Fibroblast of lung (primary cell): Measurements from ENCODE around the gene RASSF4. TPM values are rescaled to one million over a fixed set of nuclear protein-coding genes. Genes with fewer than 3 reads are reported as not detected.
A peak's percentile ranks its signal among the peaks of the same experiment; 100 is the strongest.

Experiments used
- DNase-seq, 2 donors: peaks; one replicate each; pipeline versions ENCODE4 v3.0.0 to v3.0.0-alpha.2; 2010; ENCODE audit warnings: low read depth in 2 of 2
- H2AFZ ChIP-seq: 2 replicates; pipeline ENCODE4 v1.5.1; 2012; ENCODE audit warnings: low read length, control low read depth, inconsistent platforms
- H3K27ac ChIP-seq: 2 replicates; pipeline ENCODE4 v1.5.1; 2011; ENCODE audit warnings: low read length, control low read depth; ENCODE audit not compliant: insufficient read depth
- H3K27me3 ChIP-seq: 2 replicates; pipeline ENCODE4 v1.5.1; 2011; ENCODE audit warnings: mild to moderate bottlenecking, low read length; ENCODE audit not compliant: control insufficient read depth, insufficient read depth
- H3K36me3 ChIP-seq: 2 replicates; pipeline ENCODE4 v1.5.1; 2011; ENCODE audit warnings: low read length; ENCODE audit not compliant: control insufficient read depth, insufficient read depth
- H3K4me1 ChIP-seq: 2 replicates; pipeline ENCODE4 v1.5.1; 2011; ENCODE audit warnings: low read length; ENCODE audit not compliant: control insufficient read depth, insufficient read depth; ENCODE audit errors: extremely low read depth
- H3K4me2 ChIP-seq: 2 replicates; pipeline ENCODE4 v1.5.1; 2011; ENCODE audit warnings: low read length, control low read depth; ENCODE audit not compliant: insufficient read depth; ENCODE audit errors: extremely low read depth
- H3K4me3 ChIP-seq, 4 experiments: fragments of 200-600 bp in 1 of 4; sonication (generic) in 1 of 4; replicated peaks in 1 of 4; 2 replicates each; pipeline ENCODE4 v1.5.1; 2011 to 2016; ENCODE audit warnings: low read length in 4 of 4, low read depth in 3 of 4, mild to moderate bottlenecking in 3 of 4, control low read depth in 2 of 4, inconsistent platforms in 1 of 4, mixed read lengths in 1 of 4; ENCODE audit not compliant: insufficient read depth in 1 of 4; ENCODE audit errors: control extremely low read depth in 1 of 4
- H3K79me2 ChIP-seq: 2 replicates; pipeline ENCODE4 v1.5.1; 2012; ENCODE audit warnings: mild to moderate bottlenecking, low read length, inconsistent platforms; ENCODE audit not compliant: control insufficient read depth, insufficient read depth
- H3K9ac ChIP-seq: 2 replicates; pipeline ENCODE4 v1.5.1; 2011; ENCODE audit warnings: mild to moderate bottlenecking, low read length, control low read depth; ENCODE audit not compliant: insufficient read depth
- H3K9me3 ChIP-seq: 2 replicates; pipeline ENCODE4 v1.5.1; 2012; ENCODE audit warnings: low read depth, low read length; ENCODE audit not compliant: control insufficient read depth, insufficient read depth
- H4K20me1 ChIP-seq: 2 replicates; pipeline ENCODE4 v1.5.1; 2011; ENCODE audit warnings: low read length; ENCODE audit not compliant: control insufficient read depth, insufficient read depth; ENCODE audit errors: extremely low read depth
- CTCF ChIP-seq, 2 donors: IDR thresholded peaks in 1 of 2; conservative IDR thresholded peaks in 1 of 2; 1 replicate in 1 of 2; 2 replicates in 1 of 2; pipeline ENCODE4 v1.5.1; 2011 to 2012; ENCODE audit warnings: low read length in 2 of 2, control low read depth in 1 of 2, inconsistent platforms in 1 of 2, low read depth in 1 of 2, mild to moderate bottlenecking in 1 of 2
- EZH2 ChIP-seq: IDR thresholded peaks from 2 replicates; pipeline ENCODE4 v1.5.1; 2012; ENCODE audit warnings: low read length, control low read depth, mild to moderate bottlenecking; ENCODE audit errors: missing control alignments
- polyA plus RNA-seq, 2 donors: library from polyadenylated mRNA; depleted of rRNA in 1 of 2; stranded (reverse) in 1 of 2; unstranded in 1 of 2; fragments of >200 nt; gene quantifications; 2 replicates each; pipeline ENCODE4 v1.2.1, GENCODE V29; 2011 to 2012; ENCODE audit warnings: missing spikeins in 1 of 2
- total RNA-seq: library from RNA; depleted of rRNA; stranded (reverse); fragments of >200 nt; gene quantifications from 2 replicates; pipeline ENCODE4 v1.2.1, GENCODE V29; 2014

The RASSF4 gene
- total and polyA plus RNA-seq, 2 donors (not counting 1 experiment from before 2014, with no cell fraction given) = 6.4 to 11.4 TPM

GRCh38 chr10:44926751-44927351 is 32.8 kb upstream of the RASSF4 start:
- Histone ChIP-seq H3K27ac (no peak overlapping the region), H2AFZ (no peak overlapping the region), H3K9ac (no peak overlapping the region), H3K4me3 (no peak overlapping the region), H3K79me2 (no peaks in the 10 kb centered on the region), H4K20me1 (no peaks in the 10 kb centered on the region), H3K27me3 (peaks cover 2% of the 10 kb centered on the region), H3K36me3 (no peaks in the 10 kb centered on the region), H3K4me1 (no peaks in the 10 kb centered on the region), H3K9me3 (no peaks in the 10 kb centered on the region), H3K4me2 (no peak overlapping the region)
- TF ChIP-seq CTCF (conservative IDR thresholded peaks at IDR 0.05 in 1 of 2, IDR thresholded peaks at IDR 0.05 in 1 of 2; ENCODE audit: low read depth in 1 of 2, low read length in 2 of 2) (no peak), EZH2 (no peak)
- no peak for DNase-seq

- Histone ChIP-seq H3K9ac (no peak overlapping the region), H3K27ac (no peak overlapping the region), H3K36me3 (no peaks in the 10 kb centered on the region), H4K20me1 (no peaks in the 10 kb centered on the region), H3K9me3 (no peaks in the 10 kb centered on the region), H2AFZ (no peak overlapping the region), H3K4me3 (no peak overlapping the region), H3K79me2 (no peaks in the 10 kb centered on the region), H3K27me3 (peaks cover 2% of the 10 kb centered on the region), H3K4me2 (no peak overlapping the region), H3K4me1 (no peaks in the 10 kb centered on the region)
- peak in 1 of 2 donors; percentile 51 for DNase-seq
- no peak for TF ChIP-seq CTCF (conservative IDR thresholded peaks at IDR 0.05 in 1 of 2, IDR thresholded peaks at IDR 0.05 in 1 of 2; ENCODE audit: low read depth in 1 of 2, low read length in 2 of 2)
- TF ChIP-seq EZH2 = no peak
These were observed 32.2 kb upstream of the RASSF4 start for GRCh38 chr10:44927352-44927751.

- no peaks in the 10 kb centered on the region for H3K79me2 ChIP-seq
These were observed 31.1 kb upstream of the RASSF4 start for GRCh38 chr10:44928462-44928861.

More at GRCh38 chr10:44928462-44928861, 31.1 kb upstream of the RASSF4 start:
- no peaks in the 10 kb centered on the region for H4K20me1 ChIP-seq
- H3K4me1 ChIP-seq = no peaks in the 10 kb centered on the region
- no peak overlapping the region for H2AFZ ChIP-seq
- H3K4me2 ChIP-seq = no peak overlapping the region
- no peak for TF ChIP-seq CTCF (conservative IDR thresholded peaks at IDR 0.05 in 1 of 2, IDR thresholded peaks at IDR 0.05 in 1 of 2; ENCODE audit: low read depth in 1 of 2, low read length in 2 of 2)
- no peak for TF ChIP-seq EZH2
- no peaks in the 10 kb centered on the region for H3K36me3 ChIP-seq
- no peak overlapping the region for H3K9ac ChIP-seq
- H3K9me3 ChIP-seq = no peaks in the 10 kb centered on the region
- H3K27me3 ChIP-seq = peaks cover 2% of the 10 kb centered on the region
- no peak overlapping the region for H3K4me3 ChIP-seq
- no peak for DNase-seq
- no peak overlapping the region for H3K27ac ChIP-seq
